Dermis blood vessel endothelial cell (primary cell): ENCODE data around the gene MT1HL1. TPM values are rescaled to one million over a fixed set of nuclear protein-coding genes. Genes with fewer than 3 reads are reported as not detected.
"Not testable (repeated sequence)": the region's sequence is repeated elsewhere in the genome, so short reads cannot be mapped to it uniquely, and the experiment has no call there.

ENCODE experiments used
- DNase-seq: peaks from one replicate; pipeline ENCODE4 v3.0.0; 2010
- total RNA-seq: library from RNA; depleted of rRNA; stranded (reverse); fragments of >200 nt; gene quantifications from 2 replicates; pipeline ENCODE4 v1.2.3, GENCODE V29; 2014

The MT1HL1 gene
- total RNA-seq, 1 donor from 2014 or later: not detected

- no peak for DNase-seq
Observed at GRCh38 chr1:237013608-237014007, 9.4 kb upstream of the MT1HL1 start.

- DNase-seq: no peak
Observed at GRCh38 chr1:237012788-237013383, 8.6 kb upstream of the MT1HL1 start.

GRCh38 chr1:237012361-237012760, 8.1 kb upstream of the MT1HL1 start:
- no peak for DNase-seq

GRCh38 chr1:237011432-237011831, 7.2 kb upstream of the MT1HL1 start:
- no peak for DNase-seq

- DNase-seq: no peak
Observed at GRCh38 chr1:237009611-237010010, 5.4 kb upstream of the MT1HL1 start.

- no peak for DNase-seq
Observed at GRCh38 chr1:237007147-237007881, 3.1 kb upstream of the MT1HL1 start.

GRCh38 chr1:237005674-237006073, 1.4 kb upstream of the MT1HL1 start:
- DNase-seq: no peak

- DNase-seq: no peak
Observed at GRCh38 chr1:237003516-237003915, 725 bp downstream of the MT1HL1 start.

GRCh38 chr1:237000191-237000590, 4.0 kb downstream of the MT1HL1 start:
- no peak for DNase-seq

GRCh38 chr1:236998546-236998945, 5.7 kb downstream of the MT1HL1 start:
- no peak for DNase-seq

GRCh38 chr1:236997882-236998281, 6.4 kb downstream of the MT1HL1 start:
- DNase-seq: no peak

- no peak for DNase-seq
Observed at GRCh38 chr1:236997361-236997760, 6.9 kb downstream of the MT1HL1 start.

- DNase-seq: no peak
Observed at GRCh38 chr1:236994450-236994849, 9.8 kb downstream of the MT1HL1 start.

- DNase-seq: no peak
Observed at GRCh38 chr1:236992449-236992848, 11.8 kb downstream of the MT1HL1 start.

- DNase-seq: no peak
Observed at GRCh38 chr1:236990052-236990445, 14.2 kb downstream of the MT1HL1 start.

- no peak for DNase-seq
Observed at GRCh38 chr1:236989290-236990051, 14.8 kb downstream of the MT1HL1 start.

- no peak for DNase-seq
Observed at GRCh38 chr1:236983818-236984217, 20.4 kb downstream of the MT1HL1 start.

- DNase-seq: no peak
Observed at GRCh38 chr1:236982380-236982779, 21.9 kb downstream of the MT1HL1 start.

GRCh38 chr1:236981431-236981830, 22.8 kb downstream of the MT1HL1 start:
- DNase-seq: not testable (repeated sequence)

GRCh38 chr1:236980673-236981072, 23.6 kb downstream of the MT1HL1 start:
- DNase-seq: no peak

GRCh38 chr1:236979149-236979900, 24.9 kb downstream of the MT1HL1 start:
- DNase-seq: no peak

GRCh38 chr1:236978740-236979139, 25.5 kb downstream of the MT1HL1 start:
- no peak for DNase-seq

- DNase-seq: no peak
Observed at GRCh38 chr1:236975461-236975860, 28.8 kb downstream of the MT1HL1 start.
